ENCODE results near the gene KRT33B. TPM values are rescaled to one million over a fixed set of nuclear protein-coding genes. Genes with fewer than 3 reads are reported as not detected.
"Not testable (repeated sequence)": the region's sequence is repeated elsewhere in the genome, so short reads cannot be mapped to it uniquely, and the experiment has no call there.

The KRT33B gene
- total RNA-seq, 1 donor from 2014 or later, result 0.08 TPM

DNA sequence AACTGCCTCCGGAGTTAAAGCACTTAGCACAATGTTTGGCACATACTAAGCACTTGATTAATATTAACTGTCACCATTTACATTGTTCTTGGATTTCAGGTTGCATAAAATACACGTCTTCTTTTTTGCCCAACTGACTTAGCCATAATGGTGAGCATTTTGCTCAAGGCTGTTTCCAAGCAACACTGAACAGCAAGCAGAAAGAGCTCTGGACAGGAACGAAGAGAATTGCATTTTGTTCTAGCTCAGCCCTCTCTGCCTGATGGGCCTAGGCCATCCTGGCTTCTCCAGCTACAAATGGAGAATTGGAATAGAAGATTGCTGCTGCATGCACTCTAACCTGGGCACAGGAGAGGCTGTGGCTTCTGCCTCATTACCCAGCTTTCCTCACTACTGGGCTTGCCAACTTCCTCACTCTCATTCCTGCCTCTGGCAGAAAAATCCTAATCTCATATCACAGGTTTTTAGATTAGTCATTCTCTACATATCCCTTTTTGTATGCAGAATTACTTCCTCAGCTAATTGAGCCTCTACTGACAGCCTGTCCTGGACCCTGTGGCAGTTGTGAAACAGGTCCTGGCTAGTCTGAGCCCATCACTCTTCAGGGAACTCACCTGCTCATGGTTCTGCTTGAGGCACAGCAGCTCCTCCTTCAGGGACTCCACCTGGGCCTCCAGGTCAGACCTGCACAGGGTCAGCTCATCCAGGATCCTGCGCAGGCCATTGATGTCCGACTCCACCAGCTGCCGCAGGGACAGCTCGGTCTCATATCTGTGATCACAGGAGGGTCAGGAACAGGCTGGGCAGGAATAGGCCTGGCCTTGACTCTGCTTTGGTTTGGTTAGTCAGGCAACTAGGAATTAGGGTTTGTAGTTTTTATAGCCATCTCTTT is 21.5 kb downstream of the KRT33B start:
- DNase-seq (ENCODE audit: low read depth), result no peak

DNA sequence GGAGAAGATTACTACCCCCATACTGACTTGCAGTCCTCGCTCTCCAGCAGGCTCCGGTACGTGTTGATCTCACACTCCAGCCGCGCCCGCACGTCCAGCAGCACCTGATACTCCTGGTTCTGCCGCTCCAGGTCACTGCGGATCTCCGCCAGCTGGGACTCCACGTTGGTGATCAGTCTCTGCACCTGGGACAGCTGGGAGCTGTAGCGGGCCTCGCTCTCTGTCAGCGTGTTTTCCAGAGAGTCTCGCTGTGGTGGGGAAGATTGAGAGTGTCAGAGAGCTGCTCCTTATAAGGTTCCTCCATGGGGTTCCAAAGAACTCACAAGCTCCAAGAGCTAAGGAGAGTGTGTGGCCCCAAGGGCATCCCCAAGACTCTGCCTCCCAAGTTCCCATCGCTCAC is 23.2 kb downstream of the KRT33B start:
- DNase-seq (ENCODE audit: low read depth), result not testable (repeated sequence)

DNA sequence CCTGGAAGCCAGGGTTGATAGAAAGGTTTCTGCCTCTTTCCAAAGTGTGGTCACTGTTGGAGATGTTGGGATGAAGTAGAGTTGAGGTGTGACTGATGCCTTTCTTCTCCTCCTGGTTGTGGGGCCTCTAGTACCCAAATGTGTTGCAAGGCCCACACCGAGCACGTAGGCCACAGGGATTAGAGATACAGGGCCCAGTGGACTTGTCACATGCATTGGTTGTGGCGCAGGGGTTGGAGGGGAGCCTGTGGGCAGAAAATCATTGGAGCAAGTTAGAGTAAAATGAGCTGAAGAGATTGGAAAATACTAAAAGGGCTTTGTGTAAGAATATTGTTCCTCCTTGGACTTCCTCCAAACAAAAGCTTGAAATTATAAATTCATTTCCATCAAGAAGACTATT is 23.6 kb downstream of the KRT33B start:
- no peak for DNase-seq (ENCODE audit: low read depth)

DNA sequence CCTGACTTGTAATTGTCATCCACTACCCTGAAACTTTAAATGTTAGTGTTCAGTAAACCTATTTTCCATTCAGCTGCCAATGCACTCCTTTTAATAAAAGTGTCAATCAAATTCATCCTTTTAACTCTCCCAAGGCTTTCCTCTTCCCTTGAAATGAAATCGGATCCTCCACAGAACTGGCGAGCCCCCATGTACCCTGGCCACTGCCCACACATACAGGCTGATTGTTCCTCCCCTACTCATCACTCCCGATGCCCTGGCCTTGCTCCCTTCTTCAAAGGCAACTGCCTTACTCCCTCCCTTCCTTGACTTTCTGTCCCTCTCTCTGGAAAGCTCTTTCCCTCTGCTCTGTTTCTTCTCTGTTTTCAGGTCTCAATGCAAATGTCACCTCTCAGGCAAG is 26.6 kb downstream of the KRT33B start:
- DNase-seq (ENCODE audit: low read depth), result no peak

DNA sequence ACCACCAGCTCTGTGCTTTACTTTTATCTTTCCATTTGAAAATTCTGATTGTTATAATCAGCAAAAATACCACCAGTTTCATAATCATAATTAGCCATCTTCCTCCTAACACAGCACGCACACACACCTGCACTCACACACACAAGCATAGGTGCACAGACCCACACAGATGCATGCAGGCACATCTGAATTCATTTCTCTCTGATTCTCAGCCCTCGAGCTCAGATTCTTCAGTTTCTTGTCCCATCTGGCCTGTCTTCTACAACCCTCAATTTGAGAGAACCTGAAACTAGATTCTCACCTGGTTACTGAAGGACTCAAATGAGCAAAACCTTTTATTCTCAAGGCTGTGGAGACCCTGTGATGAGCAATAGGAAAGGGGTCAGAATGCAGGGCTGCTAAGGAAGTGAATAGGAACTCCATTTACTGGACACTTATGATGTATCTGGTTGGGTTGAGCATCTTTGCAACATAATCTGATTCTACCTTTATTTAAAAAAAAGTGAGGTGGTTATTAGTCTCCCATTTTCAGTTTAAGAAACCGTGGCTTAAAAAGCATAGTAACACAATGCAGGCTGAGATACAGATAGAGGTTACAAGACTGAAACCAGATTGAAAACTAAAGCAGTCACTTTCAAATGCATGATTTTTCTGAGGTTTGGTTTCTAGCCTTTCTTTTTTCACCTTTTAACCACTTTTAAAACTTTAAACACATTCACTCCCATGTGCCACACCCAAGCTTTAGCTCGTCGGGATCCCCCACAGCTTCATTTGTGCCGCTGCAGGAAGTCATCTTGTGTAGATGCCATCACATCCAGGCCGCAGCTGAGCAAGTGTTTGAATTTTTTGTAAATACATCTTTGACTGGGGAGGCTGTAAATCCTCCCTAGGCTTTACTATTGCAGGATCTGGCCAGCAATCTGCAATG is 28.4 kb downstream of the KRT33B start:
- no peak for DNase-seq (ENCODE audit: low read depth)

DNA sequence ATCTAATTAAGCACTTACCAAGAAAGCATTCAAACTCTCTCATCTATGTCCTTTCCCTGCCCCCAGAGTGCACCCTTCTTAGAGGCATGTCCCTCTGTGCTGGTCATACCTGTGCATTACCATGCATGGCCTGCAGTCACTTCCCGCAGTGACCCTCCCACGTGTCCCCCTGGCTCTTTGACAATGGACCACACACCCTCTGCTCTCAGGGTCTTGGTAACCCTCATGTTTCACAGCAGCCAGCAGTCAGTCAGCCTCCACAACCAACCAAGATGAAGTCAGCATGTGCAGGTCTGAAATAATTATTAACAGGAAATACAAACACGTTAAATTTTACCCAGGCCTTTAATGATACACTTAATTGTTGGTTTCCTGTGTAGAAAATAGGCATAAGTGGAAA is 29.1 kb downstream of the KRT33B start:
- no peak for DNase-seq (ENCODE audit: low read depth)

DNA sequence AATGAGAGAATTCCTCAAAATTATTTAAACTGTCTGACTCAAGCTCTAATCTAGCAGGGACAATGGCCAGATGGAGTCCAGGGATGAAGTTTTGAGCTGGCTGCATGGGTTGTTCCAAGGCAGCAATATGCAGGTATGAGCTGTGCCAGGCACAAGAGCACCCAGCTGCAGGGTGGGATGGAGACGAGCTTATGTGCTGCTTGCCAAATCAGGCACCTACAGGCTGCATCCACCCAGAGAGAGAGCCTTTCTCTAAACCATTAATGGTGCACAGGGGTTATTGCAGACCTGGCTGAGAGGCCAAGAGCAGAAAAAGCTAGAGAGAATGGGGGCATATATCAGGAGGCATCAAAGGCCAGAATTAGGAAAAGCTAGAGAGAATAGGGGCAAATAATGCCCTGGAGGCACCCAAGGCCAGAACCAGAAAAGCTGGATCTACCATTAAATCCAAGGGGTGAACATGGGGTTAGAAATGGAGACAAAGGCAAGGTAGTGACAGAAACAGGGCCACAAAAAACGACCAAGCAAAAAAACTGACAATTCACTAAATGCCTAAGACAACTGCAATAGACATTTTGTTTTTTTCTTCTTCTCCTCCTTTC is 29.9 kb downstream of the KRT33B start:
- no peak for DNase-seq (ENCODE audit: low read depth)

DNA sequence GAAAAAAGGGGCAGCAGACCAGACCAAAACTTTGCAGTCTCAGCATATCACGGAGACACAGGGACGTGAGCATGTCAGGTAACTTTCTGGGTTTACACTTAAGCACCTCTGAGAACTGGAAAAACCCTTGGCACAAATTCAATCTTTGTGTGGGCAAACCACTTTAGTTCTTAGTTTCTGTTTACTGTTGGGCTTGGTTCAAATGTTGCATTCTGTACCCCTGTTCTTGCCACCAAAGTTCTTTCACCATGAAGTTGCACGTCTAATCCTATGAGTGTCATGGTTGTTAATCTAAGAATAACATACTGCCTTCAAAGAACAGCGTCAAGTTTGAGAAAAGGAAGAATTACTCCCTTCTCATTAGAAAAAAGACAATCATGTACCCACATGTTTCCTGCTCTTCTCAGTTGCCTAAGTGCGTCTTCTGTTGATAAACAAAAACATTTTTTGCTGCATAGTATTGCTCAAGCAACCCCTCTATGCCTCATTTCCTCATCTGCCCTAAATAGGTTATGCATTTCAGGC is 30.6 kb downstream of the KRT33B start:
- no peak for DNase-seq (ENCODE audit: low read depth)

DNA sequence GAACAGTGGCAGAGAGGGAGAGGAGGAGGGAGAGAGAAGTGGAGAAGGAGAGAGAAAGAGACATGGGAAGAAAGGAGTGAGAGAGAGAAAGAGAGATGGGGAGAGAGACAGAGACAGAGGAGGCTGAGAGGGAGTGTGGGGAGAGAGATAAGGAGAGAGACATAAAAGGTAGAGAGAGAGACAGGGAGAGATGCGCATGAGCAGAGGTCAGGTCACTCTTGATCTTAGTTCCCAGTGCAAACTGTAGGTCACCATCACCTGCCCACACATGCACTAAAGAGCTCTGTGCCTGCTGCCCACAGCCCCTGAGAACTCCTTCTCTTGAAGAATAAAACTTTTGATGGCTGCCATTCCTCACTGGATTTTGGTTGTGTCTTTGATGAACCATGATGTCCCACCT is 33.9 kb downstream of the KRT33B start:
- no peak for DNase-seq (ENCODE audit: low read depth)

DNA sequence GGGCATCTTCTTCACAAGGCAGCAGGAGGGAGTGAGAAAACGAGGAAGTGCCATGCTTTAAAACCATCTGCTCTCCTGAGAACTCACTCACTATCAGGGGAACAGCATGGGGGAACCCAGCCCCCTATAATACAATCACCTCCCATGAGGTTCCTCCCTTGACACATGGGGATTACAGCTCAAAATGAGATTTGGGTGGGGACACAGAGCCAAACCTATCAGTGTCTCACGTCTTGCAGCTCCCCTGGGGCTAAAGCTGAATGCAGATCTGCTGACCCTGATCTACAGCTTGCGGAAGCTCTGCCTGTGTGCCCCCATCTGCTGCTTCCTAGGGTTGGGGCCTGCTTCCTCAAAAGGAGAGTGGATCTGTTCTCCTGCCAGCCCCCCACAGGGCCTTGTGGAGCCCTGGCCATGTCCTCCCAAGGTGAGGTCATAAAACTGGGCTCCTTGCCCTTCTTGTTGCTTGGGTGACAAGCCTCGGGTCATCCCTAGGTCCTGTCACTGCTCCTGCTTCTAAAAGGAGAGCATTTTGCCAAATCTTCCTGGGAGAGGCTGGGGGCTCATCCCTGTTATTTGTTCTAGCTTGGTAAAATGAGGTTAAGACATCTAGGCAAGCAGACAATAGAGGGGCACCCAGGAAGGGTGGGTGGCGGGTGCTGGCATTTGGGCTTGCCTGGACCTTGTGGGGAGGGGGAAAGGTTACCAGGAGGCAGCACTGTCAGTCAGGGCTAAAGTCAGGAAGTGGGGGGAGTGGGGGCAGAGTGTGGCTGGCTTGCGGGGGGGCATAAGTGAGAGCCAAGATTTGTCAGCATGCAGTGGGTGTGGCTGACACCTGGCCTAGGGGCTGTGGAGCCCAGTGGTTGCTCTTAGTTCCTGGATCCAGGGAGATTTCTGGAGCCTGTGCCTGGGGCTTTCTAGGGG is 35.0 kb downstream of the KRT33B start:
- DNase-seq (ENCODE audit: low read depth), result no peak

DNA sequence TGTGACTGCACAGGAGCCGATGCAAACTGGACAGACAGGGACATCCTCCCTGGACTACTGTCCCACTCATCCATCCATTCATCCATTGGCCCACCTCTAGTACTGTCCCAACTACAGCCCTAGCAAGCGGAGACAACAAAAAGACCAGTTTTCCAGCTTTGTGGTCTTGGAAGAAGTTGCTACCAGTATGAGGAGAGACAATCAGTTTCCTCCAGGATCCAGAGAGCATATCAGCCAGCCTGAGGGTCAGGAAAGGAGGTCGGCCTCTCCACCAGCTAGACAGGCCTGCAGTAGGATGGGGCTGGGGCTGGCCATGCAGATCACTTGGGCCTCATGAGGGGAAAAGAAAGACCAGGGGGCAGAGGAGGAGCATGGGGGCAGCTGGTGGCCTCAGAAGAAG is 35.8 kb downstream of the KRT33B start:
- no peak for DNase-seq (ENCODE audit: low read depth)

DNA sequence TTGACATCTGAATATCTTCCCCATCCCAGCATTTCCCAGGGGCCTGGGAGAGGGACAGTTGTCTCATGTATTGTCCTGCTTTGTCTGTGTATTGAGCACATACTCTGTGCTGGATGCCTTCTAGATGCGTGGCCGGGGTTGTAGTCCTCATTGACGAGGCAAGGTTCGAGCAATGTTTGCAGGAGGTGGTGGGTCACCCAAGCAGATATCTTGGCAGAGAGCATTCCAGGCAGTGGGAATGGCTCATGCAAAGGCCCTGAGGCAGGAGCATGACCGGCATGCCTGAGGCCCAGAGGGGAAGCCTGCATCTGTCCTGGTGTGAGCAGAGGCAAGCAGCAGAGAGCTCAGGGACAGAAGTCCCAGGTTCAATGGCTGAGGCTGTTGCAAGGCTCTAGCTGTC is 36.5 kb downstream of the KRT33B start:
- DNase-seq (ENCODE audit: low read depth), result no peak

DNA sequence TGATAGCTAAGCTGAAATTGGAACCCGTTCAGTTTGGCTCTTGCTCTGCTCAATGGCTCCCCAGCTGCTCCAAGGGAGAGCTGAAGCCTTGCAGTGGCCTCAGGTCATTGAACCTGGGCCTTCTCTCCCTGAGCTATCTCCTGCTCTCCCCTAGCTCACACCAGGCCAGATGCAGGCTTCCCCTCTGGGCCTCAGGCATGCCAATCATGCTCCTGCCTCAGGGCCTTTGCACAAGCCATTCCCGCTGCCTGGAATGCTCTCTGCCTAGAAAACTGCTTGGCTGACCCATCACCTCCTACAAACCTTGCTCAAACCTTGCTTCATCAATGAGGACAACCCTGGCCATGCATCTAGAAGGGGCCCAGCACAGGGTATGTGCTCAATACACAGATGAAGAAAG is 37.4 kb downstream of the KRT33B start:
- DNase-seq (ENCODE audit: low read depth), result no peak

DNA sequence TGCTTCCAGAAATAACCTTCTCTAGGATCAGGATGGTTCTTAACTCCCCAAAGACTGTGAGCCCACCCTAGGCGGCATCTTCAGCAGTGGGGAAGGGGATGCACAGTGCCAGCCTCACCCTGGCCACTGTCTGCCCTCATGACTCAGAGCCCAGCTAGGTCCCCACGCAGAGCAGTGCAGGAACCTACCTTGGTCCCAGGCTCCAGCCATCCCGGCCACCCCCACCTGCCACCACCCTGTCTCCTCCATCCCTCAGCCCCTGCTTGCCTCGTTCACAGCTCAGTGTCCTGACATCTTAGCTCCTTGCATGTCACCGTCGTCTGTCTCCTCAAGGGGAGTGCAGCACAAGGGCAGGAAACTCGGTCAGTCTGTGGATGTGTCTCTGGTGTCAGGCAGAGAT is 38.0 kb downstream of the KRT33B start:
- DNase-seq (ENCODE audit: low read depth), result no peak

DNA sequence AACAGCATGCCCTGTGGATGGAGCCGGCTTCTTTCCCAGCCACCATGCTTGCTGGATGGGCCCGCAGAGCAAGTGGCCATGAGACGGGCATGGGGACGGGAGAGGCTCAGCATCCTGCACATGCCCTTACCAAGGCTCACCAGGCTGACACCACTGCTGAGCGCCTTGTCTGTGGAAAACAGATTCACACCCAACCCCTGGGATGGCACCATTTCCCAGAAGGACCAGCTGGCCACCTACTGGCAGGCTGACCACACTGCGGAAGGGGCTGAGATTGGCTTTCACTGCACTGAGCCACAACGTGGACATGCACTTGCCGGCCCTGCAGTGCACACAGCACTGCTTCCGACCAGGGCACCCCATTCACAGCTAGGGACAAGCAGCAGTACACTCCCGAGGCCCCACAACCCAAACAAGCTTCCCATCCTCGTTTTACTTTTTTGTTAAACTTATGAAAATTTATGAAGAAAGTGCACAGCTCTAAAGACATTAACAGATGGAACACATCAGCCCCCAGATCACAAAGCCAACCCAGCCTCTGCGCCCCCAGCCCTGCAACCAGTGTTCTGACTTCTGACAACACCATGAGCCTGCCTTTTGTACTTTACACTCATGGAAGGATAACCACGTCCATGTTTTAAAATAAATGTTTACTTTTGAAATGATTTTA is 40.2 kb downstream of the KRT33B start:
- peak; percentile 64 for DNase-seq (ENCODE audit: low read depth)

DNA sequence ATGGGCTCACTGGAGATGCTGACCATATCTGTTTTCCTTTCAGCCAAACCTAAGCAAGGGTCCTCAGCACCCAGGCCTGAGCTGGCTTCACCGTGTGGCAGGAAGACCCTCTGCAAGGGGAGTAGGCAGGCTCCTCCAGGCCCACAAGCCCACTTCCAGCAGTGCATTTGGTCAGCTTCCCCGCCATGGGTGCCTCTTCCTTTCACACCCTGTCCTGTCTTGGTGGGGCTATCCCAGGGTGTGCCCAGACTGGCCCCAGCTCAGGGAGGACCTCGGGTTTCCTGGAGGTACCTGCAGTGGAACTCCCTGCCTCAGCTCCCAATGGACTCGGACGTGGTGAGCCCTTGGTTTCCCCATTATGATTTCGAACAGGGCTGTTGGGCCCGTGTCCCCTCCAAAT is 41.4 kb downstream of the KRT33B start:
- no peak for DNase-seq (ENCODE audit: low read depth)

DNA sequence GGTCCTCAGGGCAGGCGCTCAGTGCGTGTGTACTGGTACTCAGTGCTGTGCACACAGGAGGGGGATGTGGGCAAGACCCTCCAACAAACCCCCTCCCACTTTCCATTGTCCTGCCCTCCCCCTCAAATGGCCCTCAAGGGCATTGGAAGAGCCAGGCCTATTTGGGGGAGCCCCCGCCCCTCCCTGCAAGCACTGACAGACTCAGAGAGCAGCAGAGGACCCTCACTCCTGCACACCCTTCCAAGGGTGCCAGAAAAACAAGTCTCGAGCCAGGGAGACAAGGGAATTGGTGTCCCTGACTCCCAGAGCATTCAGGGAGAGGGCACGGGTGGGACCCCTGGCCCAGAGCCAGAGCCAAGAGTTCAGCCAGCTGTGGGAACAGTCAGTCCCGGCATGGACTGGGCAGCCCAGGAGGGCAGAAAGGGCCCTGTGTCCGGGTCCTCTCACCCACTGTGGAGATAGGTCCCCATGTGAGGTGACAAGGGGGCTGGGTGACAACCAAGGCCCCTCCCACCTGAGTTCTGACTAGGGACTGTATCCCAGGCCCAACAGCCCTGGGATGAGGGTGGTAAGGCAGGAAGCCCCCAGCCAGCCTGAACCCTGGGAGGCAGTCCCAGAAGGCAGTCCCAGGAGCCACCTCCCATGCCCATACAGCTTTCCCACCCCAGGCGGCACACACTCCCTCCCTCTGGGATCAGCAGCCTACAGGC is 42.0 kb downstream of the KRT33B start:
- no peak for DNase-seq (ENCODE audit: low read depth)

DNA sequence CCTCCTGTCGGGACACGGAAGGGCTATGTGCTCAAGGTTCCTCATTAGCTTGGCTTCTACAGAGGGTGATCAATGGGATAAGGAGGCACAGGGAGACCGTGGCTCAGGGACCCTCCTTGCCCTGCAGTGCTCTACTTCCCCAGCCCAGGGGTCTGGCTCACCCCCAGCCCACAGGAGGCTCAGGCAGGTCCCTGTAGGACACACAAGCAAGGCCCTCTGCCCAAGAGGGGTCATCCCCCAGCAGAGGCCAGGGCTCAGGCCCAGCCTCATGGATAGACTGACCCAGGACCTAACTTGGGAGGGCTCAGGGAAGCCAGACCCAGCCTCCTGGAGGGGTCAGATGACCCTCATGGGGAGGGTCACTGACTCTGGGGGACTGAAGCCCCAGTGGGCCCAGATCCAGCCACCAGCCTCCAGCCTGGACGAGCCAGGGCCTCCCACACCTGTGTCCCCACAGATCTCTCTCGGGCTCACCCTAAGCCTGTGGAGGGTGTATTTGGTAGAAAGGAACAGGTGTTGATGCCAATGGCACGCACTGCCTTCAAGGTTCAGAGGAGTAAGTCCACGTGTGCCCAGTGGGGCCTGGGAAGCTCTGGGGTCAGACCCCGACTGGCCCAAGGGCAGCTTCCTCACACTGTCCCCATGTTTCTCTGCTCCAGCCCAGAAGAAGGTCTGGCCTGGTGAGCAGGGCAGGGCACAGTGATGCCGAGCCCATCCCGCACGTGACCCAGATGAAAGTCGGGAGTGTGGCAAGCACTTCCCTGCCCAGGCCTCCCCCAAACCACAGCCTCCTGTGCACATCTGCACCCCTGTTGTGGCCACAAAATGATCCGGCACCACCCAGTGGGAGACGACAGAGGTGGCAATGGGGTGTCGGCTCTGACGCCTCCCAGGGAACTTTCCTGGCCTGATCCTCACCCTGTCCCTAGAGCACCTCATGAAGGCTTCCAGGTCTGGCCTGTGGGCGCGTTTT is 43.2 kb downstream of the KRT33B start:
- no peak for DNase-seq (ENCODE audit: low read depth)
